Fibroblast of the aortic adventitia (primary cell): ENCODE results near the gene ZKSCAN1. TPM values are rescaled to one million over a fixed set of nuclear protein-coding genes. Genes with fewer than 3 reads are reported as not detected.

Experiments used
- DNase-seq: peaks from one replicate; pipeline ENCODE4 v3.0.0-alpha.2; 2010; ENCODE audit warnings: low read depth
- H3K4me3 ChIP-seq: 2 replicates; pipeline ENCODE4 v1.5.1; 2011; ENCODE audit warnings: low read depth, mild to moderate bottlenecking, control low read depth, low read length, moderate library complexity
- CTCF ChIP-seq: IDR thresholded peaks from 2 replicates; pipeline ENCODE4 v1.5.1; 2011; ENCODE audit warnings: mild to moderate bottlenecking, low read length, control low read depth, inconsistent platforms; ENCODE audit not compliant: insufficient read depth
- total RNA-seq: library from RNA; depleted of rRNA; stranded (reverse); fragments of >200 nt; gene quantifications from 2 replicates; pipeline ENCODE4 v1.2.3, GENCODE V29; 2012; ENCODE audit warnings: low replicate concordance

ZKSCAN1 gene
- total RNA-seq, 1 donor, result 41.9 TPM

- DNase-seq, result peak; percentile 75
- no peak overlapping the region for H3K4me3 ChIP-seq
- peak; percentile 26 for TF ChIP-seq CTCF
Observed at GRCh38 chr7:100053215-100053614, 37.8 kb downstream of the ZKSCAN1 start.

GRCh38 chr7:100057006-100057405 is 41.6 kb downstream of the ZKSCAN1 start:
- H3K4me3 ChIP-seq, result no peak overlapping the region
- DNase-seq, result no peak

GRCh38 chr7:100059251-100059739 is 43.9 kb downstream of the ZKSCAN1 start:
- H3K4me3 ChIP-seq, result no peak overlapping the region
- TF ChIP-seq CTCF, result no peak
- DNase-seq, result no peak

More at GRCh38 chr7:100057006-100057405, 41.6 kb downstream of the ZKSCAN1 start:
- TF ChIP-seq CTCF, result no peak

- TF ChIP-seq CTCF, result no peak
- no peak for DNase-seq
- H3K4me3 ChIP-seq, result no peak overlapping the region
Observed at GRCh38 chr7:100061518-100062193, 46.3 kb downstream of the ZKSCAN1 start.

GRCh38 chr7:100063376-100063775 is 48.0 kb downstream of the ZKSCAN1 start:
- no peak for DNase-seq
- TF ChIP-seq CTCF, result no peak
- no peak overlapping the region for H3K4me3 ChIP-seq

GRCh38 chr7:100064162-100064561 is 48.8 kb downstream of the ZKSCAN1 start:
- TF ChIP-seq CTCF, result no peak
- no peak for DNase-seq
- H3K4me3 ChIP-seq, result no peak overlapping the region
